ENCODE results near the gene DOCK7.
"Not testable (repeated sequence)": the region's sequence is repeated elsewhere in the genome, so short reads cannot be mapped to it uniquely, and the experiment has no call there.

The DOCK7 gene

GRCh38 chr1:62527346-62527745, 160.8 kb downstream of the DOCK7 start:
- FAIRE-seq = not testable (repeated sequence)

GRCh38 chr1:62523860-62524259, 164.3 kb downstream of the DOCK7 start:
- FAIRE-seq = no peak

GRCh38 chr1:62516600-62516999, 171.6 kb downstream of the DOCK7 start:
- FAIRE-seq = no peak

- FAIRE-seq = no peak
Observed at GRCh38 chr1:62514746-62515423, 173.3 kb downstream of the DOCK7 start.

- no peak for FAIRE-seq
Observed at GRCh38 chr1:62513013-62513412, 175.2 kb downstream of the DOCK7 start.

- no peak for FAIRE-seq
Observed at GRCh38 chr1:62509028-62509427, 179.2 kb downstream of the DOCK7 start.

GRCh38 chr1:62508187-62508758, 179.9 kb downstream of the DOCK7 start:
- no peak for FAIRE-seq

GRCh38 chr1:62500210-62500609, 188.0 kb downstream of the DOCK7 start:
- no peak for FAIRE-seq

- FAIRE-seq = no peak
Observed at GRCh38 chr1:62494137-62494536, 194.0 kb downstream of the DOCK7 start.

GRCh38 chr1:62493656-62494055, 194.5 kb downstream of the DOCK7 start:
- FAIRE-seq = no peak

GRCh38 chr1:62492521-62492920, 195.7 kb downstream of the DOCK7 start:
- FAIRE-seq = no peak

- FAIRE-seq = no peak
Observed at GRCh38 chr1:62487956-62488355, 200.2 kb downstream of the DOCK7 start.

- no peak for FAIRE-seq
Observed at GRCh38 chr1:62484824-62485468, 203.2 kb downstream of the DOCK7 start.

- no peak for FAIRE-seq
Observed at GRCh38 chr1:62481681-62482080, 206.5 kb downstream of the DOCK7 start.

GRCh38 chr1:62476525-62477219, 211.5 kb downstream of the DOCK7 start:
- FAIRE-seq = no peak

- FAIRE-seq = no peak
Observed at GRCh38 chr1:62467092-62467491, 221.1 kb downstream of the DOCK7 start.

GRCh38 chr1:62462370-62462769, 225.8 kb downstream of the DOCK7 start:
- no peak for FAIRE-seq

- no peak for FAIRE-seq
Observed at GRCh38 chr1:62457955-62458354, 230.2 kb downstream of the DOCK7 start.

- no peak for FAIRE-seq
Observed at GRCh38 chr1:62452951-62453350, 235.2 kb downstream of the DOCK7 start.

- FAIRE-seq = no peak
Observed at GRCh38 chr1:62450301-62450700, 237.9 kb downstream of the DOCK7 start.

GRCh38 chr1:62448221-62448933, 239.8 kb downstream of the DOCK7 start:
- FAIRE-seq = no peak

- no peak for FAIRE-seq
Observed at GRCh38 chr1:62444701-62445100, 243.5 kb downstream of the DOCK7 start.

All from colon (tissue), 2 donors.